AG08395 (cell line): ENCODE data around the gene B3GAT1.

Experiments
- DNase-seq: peaks from one replicate; pipeline ENCODE4 v3.0.0; 2012; ENCODE audit warnings: mixed read lengths, low spot score

B3GAT1 gene

GRCh38 chr11:134409552-134410429, 2.3 kb downstream of the B3GAT1 start:
- no peak for DNase-seq

GRCh38 chr11:134407923-134408322, 4.1 kb downstream of the B3GAT1 start:
- DNase-seq: no peak

- DNase-seq: no peak
Measured at GRCh38 chr11:134407321-134407828, 4.7 kb downstream of the B3GAT1 start.

- DNase-seq: no peak
Measured at GRCh38 chr11:134406264-134407185, 5.5 kb downstream of the B3GAT1 start.

GRCh38 chr11:134405841-134406240, 6.2 kb downstream of the B3GAT1 start:
- no peak for DNase-seq

GRCh38 chr11:134405436-134405835, 6.6 kb downstream of the B3GAT1 start:
- DNase-seq: no peak

- DNase-seq: no peak
Measured at GRCh38 chr11:134404575-134405341, 7.3 kb downstream of the B3GAT1 start.

- no peak for DNase-seq
Measured at GRCh38 chr11:134402910-134403309, 9.1 kb downstream of the B3GAT1 start.

GRCh38 chr11:134401825-134402809, 9.9 kb downstream of the B3GAT1 start:
- no peak for DNase-seq

- no peak for DNase-seq
Measured at GRCh38 chr11:134399996-134400395, 12.0 kb downstream of the B3GAT1 start.

GRCh38 chr11:134399293-134399654, 12.8 kb downstream of the B3GAT1 start:
- no peak for DNase-seq

GRCh38 chr11:134398644-134399292, 13.3 kb downstream of the B3GAT1 start:
- DNase-seq: no peak

- no peak for DNase-seq
Measured at GRCh38 chr11:134398079-134398444, 14.0 kb downstream of the B3GAT1 start.

GRCh38 chr11:134397304-134398078, 14.6 kb downstream of the B3GAT1 start:
- DNase-seq: no peak

- DNase-seq: no peak
Measured at GRCh38 chr11:134395002-134395401, 17.0 kb downstream of the B3GAT1 start.

GRCh38 chr11:134394311-134394710, 17.7 kb downstream of the B3GAT1 start:
- no peak for DNase-seq

GRCh38 chr11:134393638-134394037, 18.4 kb downstream of the B3GAT1 start:
- no peak for DNase-seq

GRCh38 chr11:134392953-134393615, 19.0 kb downstream of the B3GAT1 start:
- no peak for DNase-seq

- no peak for DNase-seq
Measured at GRCh38 chr11:134391656-134392055, 20.4 kb downstream of the B3GAT1 start.
